ENCODE measurements around the gene ITGA4. TPM values are rescaled to one million over a fixed set of nuclear protein-coding genes. Genes with fewer than 3 reads are reported as not detected.

The ITGA4 gene
- total and polyA plus RNA-seq, 4 donors, result 0.73 to 71.0 (median 14.4) TPM

DNA sequence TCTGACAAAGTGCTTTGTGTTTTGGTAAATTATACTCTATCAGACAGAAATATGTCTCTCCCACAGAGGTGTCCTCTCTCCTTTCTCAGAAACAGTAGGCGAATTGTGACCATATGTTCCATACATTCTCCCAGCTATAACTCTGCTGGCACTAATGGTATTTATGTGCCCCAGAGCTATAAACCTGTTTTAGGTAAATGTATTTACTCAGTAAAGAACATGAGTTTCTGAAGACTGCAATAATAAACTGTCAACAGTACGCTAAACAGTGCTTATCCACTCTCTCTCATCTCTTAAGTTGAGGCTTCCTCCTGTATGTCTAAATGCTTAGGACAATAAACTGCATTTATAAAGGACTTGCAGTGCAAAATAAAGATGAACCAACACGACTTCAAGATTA is 58.5 kb downstream of the ITGA4 start:
- DNase-seq (no peak), ATAC-seq (ENCODE audit: insufficient read depth, low FRiP score) (no peak)
- H3K27ac ChIP-seq (ENCODE audit: low read depth in 1 of 2, low read length in 1 of 2), result no peak overlapping the region
- 79% methylated on average over 3 of the region's 3 CpGs for WGBS, 2 donors
- H3K4me3 ChIP-seq, result no peak overlapping the region
- TF ChIP-seq, protein P1, sequence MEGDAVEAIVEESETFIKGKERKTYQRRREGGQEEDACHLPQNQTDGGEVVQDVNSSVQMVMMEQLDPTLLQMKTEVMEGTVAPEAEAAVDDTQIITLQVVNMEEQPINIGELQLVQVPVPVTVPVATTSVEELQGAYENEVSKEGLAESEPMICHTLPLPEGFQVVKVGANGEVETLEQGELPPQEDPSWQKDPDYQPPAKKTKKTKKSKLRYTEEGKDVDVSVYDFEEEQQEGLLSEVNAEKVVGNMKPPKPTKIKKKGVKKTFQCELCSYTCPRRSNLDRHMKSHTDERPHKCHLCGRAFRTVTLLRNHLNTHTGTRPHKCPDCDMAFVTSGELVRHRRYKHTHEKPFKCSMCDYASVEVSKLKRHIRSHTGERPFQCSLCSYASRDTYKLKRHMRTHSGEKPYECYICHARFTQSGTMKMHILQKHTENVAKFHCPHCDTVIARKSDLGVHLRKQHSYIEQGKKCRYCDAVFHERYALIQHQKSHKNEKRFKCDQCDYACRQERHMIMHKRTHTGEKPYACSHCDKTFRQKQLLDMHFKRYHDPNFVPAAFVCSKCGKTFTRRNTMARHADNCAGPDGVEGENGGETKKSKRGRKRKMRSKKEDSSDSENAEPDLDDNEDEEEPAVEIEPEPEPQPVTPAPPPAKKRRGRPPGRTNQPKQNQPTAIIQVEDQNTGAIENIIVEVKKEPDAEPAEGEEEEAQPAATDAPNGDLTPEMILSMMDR (IDR thresholded peaks at IDR 0.05; ENCODE audit: control extremely low read depth, extremely low read depth), result no peak
- no peak overlapping the region for H3K9ac ChIP-seq (ENCODE audit: insufficient read depth in 1 of 2, low read length in 2 of 2)
- no peaks in the 10 kb centered on the region for H3K27me3 ChIP-seq (ENCODE audit: control insufficient read depth in 3 of 3, insufficient read depth in 3 of 3, low read length in 2 of 3)
- no peaks in the 10 kb centered on the region for H3K9me3 ChIP-seq (ENCODE audit: control insufficient read depth in 4 of 4, insufficient read depth in 3 of 4, low read length in 3 of 4)
- H3K36me3 ChIP-seq (ENCODE audit: control insufficient read depth in 4 of 4, insufficient read depth in 4 of 4, low read length in 4 of 4), result peaks cover 0 to 2% (median 0%) of the 10 kb centered on the region in 4 donors
- H3K4me1 ChIP-seq (ENCODE audit: control insufficient read depth in 5 of 5, insufficient read depth in 5 of 5, low read length in 5 of 5), result no peaks in the 10 kb centered on the region

DNA sequence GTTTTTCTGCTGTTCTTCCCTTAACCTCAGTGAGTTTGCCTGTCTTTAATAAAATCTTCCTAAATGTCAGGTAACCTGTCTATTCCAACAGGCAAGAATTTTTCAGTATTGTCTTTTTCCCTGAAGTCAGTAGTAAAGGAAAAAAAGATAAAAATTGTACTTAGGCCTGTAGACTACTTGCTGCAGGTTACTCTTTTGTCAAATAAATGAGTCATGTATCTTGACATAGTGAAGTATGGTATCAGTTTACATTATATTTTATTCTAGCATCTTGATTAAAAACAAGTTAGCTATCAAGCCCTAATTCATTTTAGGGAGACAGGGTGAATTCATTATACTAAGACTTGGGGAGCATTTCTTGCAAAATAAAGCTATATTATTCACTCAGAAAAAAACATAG is 59.8 kb downstream of the ITGA4 start:
- Histone ChIP-seq H3K4me3 (no peak overlapping the region), H3K36me3 (ENCODE audit: control insufficient read depth in 4 of 4, insufficient read depth in 4 of 4, low read length in 4 of 4) (peaks cover 0 to 2% (median 0%) of the 10 kb centered on the region in 4 donors), H3K9ac (ENCODE audit: insufficient read depth in 1 of 2, low read length in 2 of 2) (no peak overlapping the region), H3K27me3 (ENCODE audit: control insufficient read depth in 3 of 3, insufficient read depth in 3 of 3, low read length in 2 of 3) (no peaks in the 10 kb centered on the region), H3K27ac (ENCODE audit: low read depth in 1 of 2, low read length in 1 of 2) (no peak overlapping the region), H3K4me1 (ENCODE audit: control insufficient read depth in 5 of 5, insufficient read depth in 5 of 5, low read length in 5 of 5) (no peaks in the 10 kb centered on the region), H3K9me3 (ENCODE audit: control insufficient read depth in 4 of 4, insufficient read depth in 3 of 4, low read length in 3 of 4) (no peaks in the 10 kb centered on the region)
- DNase-seq (no peak), ATAC-seq (ENCODE audit: insufficient read depth, low FRiP score) (no peak)
- TF ChIP-seq, protein P1 (IDR thresholded peaks at IDR 0.05; ENCODE audit: control extremely low read depth, extremely low read depth), result no peak

DNA sequence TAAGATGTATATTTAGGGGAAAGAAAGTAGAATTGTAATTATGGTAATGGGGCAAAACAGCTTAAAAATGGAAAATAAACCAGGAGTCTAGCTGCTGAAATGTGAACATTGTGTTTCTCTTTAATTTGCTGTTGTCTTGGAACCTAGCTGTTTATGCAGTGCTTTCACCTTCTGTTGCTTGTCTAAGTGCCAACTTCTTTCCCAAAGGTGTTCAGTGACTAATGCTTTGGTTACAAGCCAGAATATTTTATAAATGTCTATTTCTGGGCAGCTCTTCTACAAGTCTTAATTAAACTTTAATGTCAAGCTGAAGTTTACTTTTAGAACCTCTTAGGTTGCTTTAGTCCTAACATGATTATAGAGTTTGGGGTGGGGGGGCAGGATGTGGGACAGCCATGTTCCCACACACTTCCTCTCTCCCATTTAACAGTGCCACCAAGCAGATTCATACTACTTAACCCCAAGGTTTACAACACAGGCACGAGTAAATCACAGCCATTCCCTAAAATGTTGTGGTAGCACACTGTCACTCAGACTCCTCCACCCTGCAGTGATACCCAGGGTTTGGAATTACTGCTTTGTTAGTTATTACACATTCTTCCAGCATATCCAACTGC is 60.6 kb downstream of the ITGA4 start:
- TF ChIP-seq, protein P1 (IDR thresholded peaks at IDR 0.05; ENCODE audit: control extremely low read depth, extremely low read depth), result no peak
- no peaks in the 10 kb centered on the region for H3K4me1 ChIP-seq (ENCODE audit: control insufficient read depth in 5 of 5, insufficient read depth in 5 of 5, low read length in 5 of 5)
- H3K36me3 ChIP-seq (ENCODE audit: control insufficient read depth in 4 of 4, insufficient read depth in 4 of 4, low read length in 4 of 4), result peaks cover 0 to 2% (median 0%) of the 10 kb centered on the region in 4 donors
- H3K27ac ChIP-seq (ENCODE audit: low read depth in 1 of 2, low read length in 1 of 2), result no peak overlapping the region
- 17 to 25% methylated on average over 1 of the region's 1 CpG for WGBS, 2 donors
- no peak overlapping the region for H3K4me3 ChIP-seq
- ATAC-seq (ENCODE audit: insufficient read depth, low FRiP score) (no peak), DNase-seq (no peak)
- H3K27me3 ChIP-seq (ENCODE audit: control insufficient read depth in 3 of 3, insufficient read depth in 3 of 3, low read length in 2 of 3), result no peaks in the 10 kb centered on the region
- no peak overlapping the region for H3K9ac ChIP-seq (ENCODE audit: insufficient read depth in 1 of 2, low read length in 2 of 2)
- H3K9me3 ChIP-seq (ENCODE audit: control insufficient read depth in 4 of 4, insufficient read depth in 3 of 4, low read length in 3 of 4), result no peaks in the 10 kb centered on the region

DNA sequence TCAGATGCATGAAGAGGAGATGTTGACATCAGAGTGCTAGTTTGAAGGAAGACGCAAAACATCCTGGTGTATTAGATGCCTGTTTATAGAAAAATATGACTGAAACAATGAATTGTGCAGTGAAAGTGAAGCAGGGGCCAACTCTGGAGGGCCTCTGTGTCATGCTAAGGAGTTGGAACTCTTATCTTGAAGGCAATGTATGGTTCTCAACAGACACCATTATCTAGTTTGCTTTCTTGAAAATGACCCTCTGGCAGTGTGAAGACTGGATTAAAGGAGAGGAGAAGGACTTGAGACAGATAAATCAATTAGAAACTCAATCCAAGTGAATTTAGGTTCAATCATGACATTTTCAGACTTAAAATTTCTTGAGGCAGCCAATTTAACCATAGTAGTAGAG is 63.1 kb downstream of the ITGA4 start:
- Histone ChIP-seq H3K27ac (ENCODE audit: low read depth in 1 of 2, low read length in 1 of 2) (no peak overlapping the region), H3K4me3 (no peak overlapping the region), H3K9me3 (ENCODE audit: control insufficient read depth in 4 of 4, insufficient read depth in 3 of 4, low read length in 3 of 4) (no peaks in the 10 kb centered on the region), H3K36me3 (ENCODE audit: control insufficient read depth in 4 of 4, insufficient read depth in 4 of 4, low read length in 4 of 4) (no peaks in the 10 kb centered on the region), H3K9ac (ENCODE audit: insufficient read depth in 1 of 2, low read length in 2 of 2) (no peak overlapping the region), H3K4me1 (ENCODE audit: control insufficient read depth in 5 of 5, insufficient read depth in 5 of 5, low read length in 5 of 5) (no peaks in the 10 kb centered on the region), H3K27me3 (ENCODE audit: control insufficient read depth in 3 of 3, insufficient read depth in 3 of 3, low read length in 2 of 3) (no peaks in the 10 kb centered on the region)
- DNase-seq, result no peak
- 95 to 97% methylated on average over 1 of the region's 1 CpG for WGBS, 2 donors
- no peak for ATAC-seq (ENCODE audit: insufficient read depth, low FRiP score)
- TF ChIP-seq, protein P1 (IDR thresholded peaks at IDR 0.05; ENCODE audit: control extremely low read depth, extremely low read depth), result no peak

All from lung (tissue), 12 donors.